ENCODE data around the gene COBL.
A peak's percentile ranks its signal among the peaks of the same experiment; 100 is the strongest.

Gene COBL

DNA sequence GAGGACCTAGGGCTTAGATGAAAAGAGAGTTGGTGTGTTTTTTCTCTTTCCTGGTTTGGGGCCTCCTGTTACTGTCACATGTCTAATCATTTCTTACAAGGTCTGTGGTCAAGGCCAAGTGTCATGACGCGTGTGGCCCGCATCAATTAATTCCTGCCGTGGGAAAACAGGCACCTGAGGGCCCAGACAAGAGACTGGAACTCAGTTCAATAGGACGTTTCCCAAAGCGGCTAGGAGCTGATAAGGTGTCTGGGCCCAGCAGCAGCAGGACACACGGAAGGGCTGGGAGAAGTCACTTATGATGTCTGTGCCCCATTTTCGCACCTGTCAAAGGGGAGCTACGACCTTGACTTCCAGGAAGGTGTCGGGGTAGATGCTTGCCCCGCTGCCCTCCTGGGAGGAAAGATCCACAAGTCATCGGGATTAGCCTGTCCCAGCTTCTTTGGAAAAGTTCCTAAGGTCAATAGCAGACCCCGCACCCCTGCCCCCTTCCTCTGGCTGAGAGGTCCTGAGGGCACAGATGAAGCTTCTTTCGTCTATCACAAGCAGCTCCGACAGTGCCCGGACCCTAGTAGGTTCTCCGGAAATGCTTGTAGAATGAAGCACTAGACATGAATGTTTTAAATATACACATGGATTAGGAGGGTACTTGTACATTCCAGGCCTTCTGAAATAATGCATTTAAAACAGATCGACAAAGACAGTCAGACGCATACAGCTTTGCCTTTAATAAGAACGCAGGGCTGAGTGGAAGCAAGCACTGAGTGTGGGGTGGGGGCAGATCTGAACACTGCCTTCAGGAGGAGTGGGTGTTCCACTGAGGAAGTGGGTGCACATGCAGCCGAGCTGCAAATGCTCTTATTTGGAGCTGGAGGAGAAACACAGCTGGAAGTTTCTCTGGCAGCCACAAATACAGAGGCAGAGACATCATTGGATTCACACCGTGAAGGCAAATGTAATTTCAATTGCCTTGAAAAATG lies 296.4 kb downstream of the COBL start:
- Histone ChIP-seq H3K36me3 (ENCODE audit: low read depth) (no peaks in the 10 kb centered on the region), H3K4me1 (ENCODE audit: insufficient read depth, poor library complexity, severe bottlenecking) (no peaks in the 10 kb centered on the region), H3K27me3 (ENCODE audit: insufficient read depth, poor library complexity, severe bottlenecking) (no peaks in the 10 kb centered on the region), H3K9me3 (ENCODE audit: severe bottlenecking) (no peaks in the 10 kb centered on the region), H3K4me3 (ENCODE audit: severe bottlenecking) (no peak overlapping the region), H3K27ac (ENCODE audit: poor library complexity, severe bottlenecking) (no peak overlapping the region)
- no peak for TF ChIP-seq CTCF (IDR thresholded peaks at IDR 0.05; ENCODE audit: poor library complexity, severe bottlenecking)
- no peak for ATAC-seq (ENCODE audit: low read depth)
- DNase-seq (ENCODE audit: low spot score) = no peak

GRCh38 chr7:51019191-51019844 lies 297.3 kb downstream of the COBL start:
- Histone ChIP-seq H3K9me3 (ENCODE audit: severe bottlenecking) (no peaks in the 10 kb centered on the region), H3K36me3 (ENCODE audit: low read depth) (no peaks in the 10 kb centered on the region), H3K27me3 (ENCODE audit: insufficient read depth, poor library complexity, severe bottlenecking) (no peaks in the 10 kb centered on the region), H3K4me1 (ENCODE audit: insufficient read depth, poor library complexity, severe bottlenecking) (no peaks in the 10 kb centered on the region), H3K27ac (ENCODE audit: poor library complexity, severe bottlenecking) (no peak overlapping the region), H3K4me3 (ENCODE audit: severe bottlenecking) (no peak overlapping the region)
- ATAC-seq (ENCODE audit: low read depth) = peak; percentile 97
- DNase-seq (ENCODE audit: low spot score) = no peak
- TF ChIP-seq CTCF (IDR thresholded peaks at IDR 0.05; ENCODE audit: poor library complexity, severe bottlenecking) = no peak

DNA sequence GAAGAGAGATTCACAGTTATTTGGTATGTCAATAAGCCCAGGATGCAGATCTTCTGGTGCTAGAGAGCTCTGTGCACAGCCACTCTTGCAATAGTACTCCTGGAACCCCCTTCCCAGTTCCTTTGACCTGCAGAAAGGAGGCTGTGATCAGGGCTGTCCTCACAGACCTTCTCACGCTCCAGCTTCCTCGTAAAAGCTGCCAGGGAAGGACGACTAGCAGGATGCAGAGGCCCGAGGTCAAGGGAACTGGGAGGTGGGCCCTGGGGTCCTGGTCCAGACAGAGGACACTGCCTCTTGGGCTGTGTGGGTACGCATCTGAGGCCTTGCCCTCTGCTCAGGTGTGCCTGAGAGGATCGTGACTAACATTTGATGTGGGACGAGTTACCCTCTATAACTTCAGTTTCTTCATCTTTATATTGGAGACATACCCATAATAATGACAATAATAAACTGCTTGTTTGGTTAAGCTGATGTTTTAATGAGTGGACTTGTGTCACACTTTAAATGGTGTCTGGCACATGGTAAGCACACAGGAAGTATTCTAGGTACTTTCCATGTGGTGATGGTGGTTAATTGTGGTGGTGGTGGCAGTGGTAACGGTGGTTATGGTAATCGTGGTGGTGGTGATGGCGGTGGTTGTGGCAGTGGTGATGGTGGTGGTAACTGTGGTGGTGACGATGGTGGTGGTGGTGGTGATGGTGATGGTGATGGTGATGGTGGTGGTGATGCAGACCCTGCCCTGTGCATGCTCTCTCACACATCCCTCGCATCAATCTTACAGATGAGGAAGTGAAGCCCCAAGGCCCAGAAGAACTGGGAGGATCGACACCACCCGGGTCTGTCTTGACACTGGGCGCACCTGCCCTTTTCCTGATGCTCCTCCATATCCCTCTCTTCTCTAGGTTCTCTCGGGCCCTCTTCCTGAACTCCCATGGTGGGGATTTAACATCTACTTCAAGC lies 298.8 kb downstream of the COBL start:
- Histone ChIP-seq H3K27me3 (ENCODE audit: insufficient read depth, poor library complexity, severe bottlenecking) (no peaks in the 10 kb centered on the region), H3K4me1 (ENCODE audit: insufficient read depth, poor library complexity, severe bottlenecking) (no peaks in the 10 kb centered on the region), H3K36me3 (ENCODE audit: low read depth) (no peaks in the 10 kb centered on the region), H3K27ac (ENCODE audit: poor library complexity, severe bottlenecking) (no peak overlapping the region), H3K9me3 (ENCODE audit: severe bottlenecking) (no peaks in the 10 kb centered on the region), H3K4me3 (ENCODE audit: severe bottlenecking) (no peak overlapping the region)
- DNase-seq (ENCODE audit: low spot score) (no peak), ATAC-seq (ENCODE audit: low read depth) (no peak)
- no peak for TF ChIP-seq CTCF (IDR thresholded peaks at IDR 0.05; ENCODE audit: poor library complexity, severe bottlenecking)

GRCh38 chr7:51016546-51016945 lies 300.1 kb downstream of the COBL start:
- Histone ChIP-seq H3K9me3 (ENCODE audit: severe bottlenecking) (no peaks in the 10 kb centered on the region), H3K4me3 (ENCODE audit: severe bottlenecking) (no peak overlapping the region), H3K36me3 (ENCODE audit: low read depth) (no peaks in the 10 kb centered on the region), H3K4me1 (ENCODE audit: insufficient read depth, poor library complexity, severe bottlenecking) (no peaks in the 10 kb centered on the region), H3K27ac (ENCODE audit: poor library complexity, severe bottlenecking) (no peak overlapping the region), H3K27me3 (ENCODE audit: insufficient read depth, poor library complexity, severe bottlenecking) (no peaks in the 10 kb centered on the region)
- DNase-seq (ENCODE audit: low spot score) = no peak
- no peak for TF ChIP-seq CTCF (IDR thresholded peaks at IDR 0.05; ENCODE audit: poor library complexity, severe bottlenecking)
- ATAC-seq (ENCODE audit: low read depth) = no peak
